Measurements from ENCODE around the gene FBXO44.

DNA sequence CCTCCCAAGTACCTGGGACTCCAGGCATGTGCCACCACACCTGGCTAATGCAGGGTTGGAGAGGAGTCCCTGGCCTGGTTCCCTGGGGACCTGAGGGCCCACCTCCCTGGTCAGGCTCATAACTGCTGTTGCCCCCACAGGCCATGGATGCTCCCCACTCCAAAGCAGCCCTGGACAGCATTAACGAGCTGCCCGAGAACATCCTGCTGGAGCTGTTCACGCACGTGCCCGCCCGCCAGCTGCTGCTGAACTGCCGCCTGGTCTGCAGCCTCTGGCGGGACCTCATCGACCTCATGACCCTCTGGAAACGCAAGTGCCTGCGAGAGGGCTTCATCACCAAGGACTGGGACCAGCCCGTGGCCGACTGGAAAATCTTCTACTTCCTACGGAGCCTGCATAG is 13.8 kb downstream of the FBXO44 start:
- TF ChIP-seq, protein P1, sequence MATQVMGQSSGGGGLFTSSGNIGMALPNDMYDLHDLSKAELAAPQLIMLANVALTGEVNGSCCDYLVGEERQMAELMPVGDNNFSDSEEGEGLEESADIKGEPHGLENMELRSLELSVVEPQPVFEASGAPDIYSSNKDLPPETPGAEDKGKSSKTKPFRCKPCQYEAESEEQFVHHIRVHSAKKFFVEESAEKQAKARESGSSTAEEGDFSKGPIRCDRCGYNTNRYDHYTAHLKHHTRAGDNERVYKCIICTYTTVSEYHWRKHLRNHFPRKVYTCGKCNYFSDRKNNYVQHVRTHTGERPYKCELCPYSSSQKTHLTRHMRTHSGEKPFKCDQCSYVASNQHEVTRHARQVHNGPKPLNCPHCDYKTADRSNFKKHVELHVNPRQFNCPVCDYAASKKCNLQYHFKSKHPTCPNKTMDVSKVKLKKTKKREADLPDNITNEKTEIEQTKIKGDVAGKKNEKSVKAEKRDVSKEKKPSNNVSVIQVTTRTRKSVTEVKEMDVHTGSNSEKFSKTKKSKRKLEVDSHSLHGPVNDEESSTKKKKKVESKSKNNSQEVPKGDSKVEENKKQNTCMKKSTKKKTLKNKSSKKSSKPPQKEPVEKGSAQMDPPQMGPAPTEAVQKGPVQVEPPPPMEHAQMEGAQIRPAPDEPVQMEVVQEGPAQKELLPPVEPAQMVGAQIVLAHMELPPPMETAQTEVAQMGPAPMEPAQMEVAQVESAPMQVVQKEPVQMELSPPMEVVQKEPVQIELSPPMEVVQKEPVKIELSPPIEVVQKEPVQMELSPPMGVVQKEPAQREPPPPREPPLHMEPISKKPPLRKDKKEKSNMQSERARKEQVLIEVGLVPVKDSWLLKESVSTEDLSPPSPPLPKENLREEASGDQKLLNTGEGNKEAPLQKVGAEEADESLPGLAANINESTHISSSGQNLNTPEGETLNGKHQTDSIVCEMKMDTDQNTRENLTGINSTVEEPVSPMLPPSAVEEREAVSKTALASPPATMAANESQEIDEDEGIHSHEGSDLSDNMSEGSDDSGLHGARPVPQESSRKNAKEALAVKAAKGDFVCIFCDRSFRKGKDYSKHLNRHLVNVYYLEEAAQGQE (IDR thresholded peaks at IDR 0.05; ENCODE audit: insufficient read depth in 1 of 2, low read depth in 2 of 2, low read length in 2 of 2), result no peak
- no peak for TF ChIP-seq POLR2AphosphoS5 (IDR thresholded peaks at IDR 0.05; ENCODE audit: low read depth, low read length)
- TF ChIP-seq SIN3A (IDR thresholded peaks at IDR 0.05; ENCODE audit: borderline replicate concordance, insufficient read depth, low read length), result no peak
- no peak for TF ChIP-seq FOXP2 (optimal IDR thresholded peaks at IDR 0.05; ENCODE audit: borderline replicate concordance, extremely low read depth, extremely low read length, insufficient read depth)
